GM12874 (cell line): ENCODE data around the gene LGI1.

Experiments used
- TF ChIP-seq, protein P1 (sequence below): IDR thresholded peaks from 2 replicates; pipeline ENCODE4 v1.5.1; 2011; ENCODE audit warnings: low read depth, mild to moderate bottlenecking, control low read depth, low read length, moderate library complexity; ENCODE audit not compliant: insufficient read depth

LGI1 gene

DNA sequence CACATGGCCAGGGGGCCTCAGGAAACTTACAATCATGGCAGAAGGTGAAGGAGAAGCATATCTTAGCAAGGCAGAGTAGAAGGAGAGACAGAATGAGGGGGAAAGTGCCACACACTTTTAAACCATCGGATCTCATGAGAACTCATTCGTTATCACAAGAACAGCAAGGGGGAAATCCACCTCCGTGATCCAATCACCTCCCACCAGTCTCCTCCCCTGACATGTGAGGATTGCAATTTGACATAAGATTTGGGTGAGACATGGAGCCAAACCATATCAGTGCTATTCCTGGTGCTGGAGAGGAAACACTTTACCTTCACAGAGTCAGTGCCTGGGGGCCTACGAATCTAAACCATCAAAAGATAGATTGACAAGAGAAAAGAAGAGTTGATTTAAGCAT is 61.8 kb downstream of the LGI1 start:
- TF ChIP-seq, protein P1, sequence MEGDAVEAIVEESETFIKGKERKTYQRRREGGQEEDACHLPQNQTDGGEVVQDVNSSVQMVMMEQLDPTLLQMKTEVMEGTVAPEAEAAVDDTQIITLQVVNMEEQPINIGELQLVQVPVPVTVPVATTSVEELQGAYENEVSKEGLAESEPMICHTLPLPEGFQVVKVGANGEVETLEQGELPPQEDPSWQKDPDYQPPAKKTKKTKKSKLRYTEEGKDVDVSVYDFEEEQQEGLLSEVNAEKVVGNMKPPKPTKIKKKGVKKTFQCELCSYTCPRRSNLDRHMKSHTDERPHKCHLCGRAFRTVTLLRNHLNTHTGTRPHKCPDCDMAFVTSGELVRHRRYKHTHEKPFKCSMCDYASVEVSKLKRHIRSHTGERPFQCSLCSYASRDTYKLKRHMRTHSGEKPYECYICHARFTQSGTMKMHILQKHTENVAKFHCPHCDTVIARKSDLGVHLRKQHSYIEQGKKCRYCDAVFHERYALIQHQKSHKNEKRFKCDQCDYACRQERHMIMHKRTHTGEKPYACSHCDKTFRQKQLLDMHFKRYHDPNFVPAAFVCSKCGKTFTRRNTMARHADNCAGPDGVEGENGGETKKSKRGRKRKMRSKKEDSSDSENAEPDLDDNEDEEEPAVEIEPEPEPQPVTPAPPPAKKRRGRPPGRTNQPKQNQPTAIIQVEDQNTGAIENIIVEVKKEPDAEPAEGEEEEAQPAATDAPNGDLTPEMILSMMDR, result no peak

DNA sequence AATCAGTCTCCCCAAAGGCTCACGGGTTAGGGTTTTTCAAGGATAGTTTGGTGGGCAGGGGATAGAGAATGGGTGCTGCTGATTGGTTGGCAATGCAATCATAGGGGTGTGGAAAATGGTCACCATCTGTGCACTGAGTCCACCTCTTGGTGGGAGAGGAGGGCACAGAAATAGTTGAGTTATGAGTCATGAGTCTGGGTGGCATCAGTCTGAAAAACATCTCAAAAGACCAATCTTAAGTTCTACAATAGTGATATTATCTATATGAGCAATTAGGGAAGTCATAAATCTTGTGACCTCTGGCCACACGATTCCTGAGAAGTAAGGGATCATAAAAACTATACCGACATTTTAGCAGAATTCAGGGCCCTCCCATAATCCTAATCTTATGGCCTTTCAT is 62.7 kb downstream of the LGI1 start:
- TF ChIP-seq, protein P1, result no peak

DNA sequence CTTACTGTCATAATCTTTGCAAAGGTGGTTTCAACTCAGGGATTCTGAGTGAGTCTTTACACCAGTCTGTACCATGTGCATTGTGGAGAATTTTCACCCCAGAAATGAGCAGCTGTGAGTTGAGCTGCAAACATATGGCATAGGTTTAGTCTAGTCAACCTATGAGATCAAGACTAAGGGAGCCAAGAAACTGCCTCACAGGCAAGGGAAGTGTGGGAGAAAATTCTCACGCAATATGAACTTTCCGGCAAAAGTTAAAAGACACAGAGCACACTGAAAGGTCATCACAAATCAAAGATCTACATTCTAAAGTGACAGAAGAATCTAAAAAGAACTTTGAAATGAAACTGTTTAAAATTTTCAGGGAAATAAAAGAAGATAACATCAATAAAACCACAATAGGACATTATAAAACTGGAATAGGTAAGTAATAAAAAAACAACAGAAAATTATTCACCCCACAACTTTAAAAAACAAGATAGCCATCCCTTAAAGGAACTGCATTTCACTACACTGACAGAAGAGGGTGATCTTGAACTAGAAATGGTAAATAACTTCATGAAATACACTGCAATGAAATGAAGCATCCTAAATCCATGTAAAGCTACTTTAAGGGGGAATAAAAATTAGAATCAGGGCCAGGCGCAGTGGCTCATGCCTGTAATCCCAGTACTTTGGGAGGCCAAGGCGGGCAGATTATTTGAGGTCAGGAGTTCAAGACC is 63.5 kb downstream of the LGI1 start:
- TF ChIP-seq, protein P1, result no peak

DNA sequence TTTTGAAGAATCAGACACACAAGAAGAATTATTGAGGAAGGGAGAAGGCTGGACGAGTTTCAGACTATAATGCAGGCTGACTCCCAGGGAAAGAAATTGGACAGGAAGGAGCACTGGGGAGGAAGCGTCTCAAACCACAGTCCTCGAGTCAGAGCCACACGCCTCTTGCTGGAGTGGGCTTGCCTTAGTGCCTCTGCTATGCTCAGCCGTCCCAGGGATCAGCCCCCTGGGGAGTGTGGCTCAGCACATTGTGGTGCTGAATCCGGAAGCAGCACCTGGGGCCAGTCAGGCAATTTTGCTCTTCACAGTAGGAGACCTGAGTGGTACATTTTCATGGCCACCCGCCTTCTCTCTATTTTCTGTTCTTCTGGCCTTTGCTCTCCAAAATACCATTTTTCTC is 68.6 kb downstream of the LGI1 start:
- TF ChIP-seq, protein P1, result no peak

DNA sequence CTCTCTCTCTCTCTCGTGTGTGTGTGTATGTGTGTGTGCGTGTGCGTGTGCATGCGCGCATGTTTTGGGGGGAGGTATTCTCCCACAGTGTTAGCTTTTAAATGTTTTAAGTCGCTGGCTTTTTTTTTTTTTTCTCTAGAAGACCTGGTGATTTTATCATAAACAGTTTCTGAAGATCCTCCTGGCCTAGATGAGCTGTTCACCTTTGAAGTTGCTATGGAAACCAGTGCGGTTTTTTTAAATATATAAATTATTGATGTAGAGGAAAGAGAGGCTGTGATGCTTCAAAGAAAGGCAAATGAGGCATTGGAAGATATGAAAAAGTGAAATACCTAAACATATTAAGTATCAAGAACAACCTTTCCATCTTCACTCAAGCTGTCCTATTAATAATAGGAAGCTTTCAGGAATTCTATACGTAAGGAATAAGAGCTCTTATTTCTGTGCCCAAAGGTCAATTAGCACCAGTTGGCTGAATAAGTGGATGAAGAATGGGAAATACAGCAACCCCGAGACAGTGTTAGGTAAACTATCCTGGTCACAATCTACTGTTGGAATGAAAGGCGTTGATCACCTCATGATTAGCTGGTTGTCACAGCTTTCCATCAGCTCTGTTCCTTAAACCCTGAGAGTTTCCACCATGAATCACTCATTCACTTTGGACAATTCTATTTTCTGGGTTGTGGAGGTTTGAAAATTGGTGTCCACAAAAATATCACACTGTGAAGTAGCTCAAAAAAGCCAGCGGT is 69.5 kb downstream of the LGI1 start:
- TF ChIP-seq, protein P1, result no peak

DNA sequence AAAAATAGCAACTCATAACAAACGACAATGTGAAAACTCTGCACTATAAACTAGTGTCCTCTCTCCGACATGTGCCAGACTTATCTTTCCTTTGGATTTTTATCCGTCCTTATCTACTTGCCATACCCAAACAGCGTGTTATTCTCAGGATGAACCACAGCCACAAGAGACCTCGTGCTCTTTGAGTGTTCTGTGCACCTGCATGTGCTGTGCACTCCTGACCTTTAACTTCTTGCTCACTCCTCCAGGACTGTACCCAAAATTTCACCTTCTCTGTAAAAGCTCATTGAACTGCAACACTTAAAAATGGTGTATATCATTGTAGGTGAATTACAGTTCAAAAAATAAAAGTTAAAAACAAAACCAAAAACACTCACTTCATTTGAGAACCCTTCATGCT is 78.0 kb downstream of the LGI1 start:
- TF ChIP-seq, protein P1, result no peak

DNA sequence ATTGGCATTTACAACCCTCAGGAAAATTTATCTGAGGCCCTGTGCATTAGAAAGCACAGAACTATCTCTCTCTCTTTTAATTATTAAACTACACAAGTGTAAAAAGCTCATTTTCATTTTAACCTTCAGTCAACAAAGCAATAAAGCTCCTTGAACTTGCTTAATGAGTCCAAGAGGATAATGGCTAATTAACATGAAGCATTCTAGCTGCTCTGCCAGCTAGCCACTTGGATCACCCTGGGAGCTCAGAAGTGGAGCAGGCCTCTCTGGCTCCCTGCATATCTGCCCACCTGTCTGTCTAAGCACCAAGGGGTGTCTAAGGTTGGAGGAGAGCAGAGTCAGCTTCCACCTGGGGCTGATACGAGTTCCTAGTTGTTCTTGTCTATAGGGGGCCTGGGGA is 80.1 kb downstream of the LGI1 start:
- TF ChIP-seq, protein P1, result no peak
